GM13976 (cell line): Measurements from ENCODE around the gene CBFA2T2.

Experiments
- DNase-seq: peaks from one replicate; pipeline ENCODE4 v3.0.0; 2012; ENCODE audit warnings: low spot score
- in situ Hi-C: fragments of 300-500 bp; cut with MboI; formaldehyde crosslinking; loops from one replicate; pipeline ENCODE4 v1.12.0; 2022; ENCODE audit warnings: low sequenced_read_pairs, mixed read lengths, inconsistent platforms; ENCODE audit not compliant: unreplicated experiment
- TF ChIP-seq, protein P1 (sequence below): IDR thresholded peaks from 2 replicates; pipeline ENCODE4 v1.5.1; 2012; ENCODE audit warnings: borderline replicate concordance, mild to moderate bottlenecking; ENCODE audit not compliant: insufficient read depth; ENCODE audit errors: extremely low read depth, missing control alignments, control extremely low read depth

Gene CBFA2T2

DNA sequence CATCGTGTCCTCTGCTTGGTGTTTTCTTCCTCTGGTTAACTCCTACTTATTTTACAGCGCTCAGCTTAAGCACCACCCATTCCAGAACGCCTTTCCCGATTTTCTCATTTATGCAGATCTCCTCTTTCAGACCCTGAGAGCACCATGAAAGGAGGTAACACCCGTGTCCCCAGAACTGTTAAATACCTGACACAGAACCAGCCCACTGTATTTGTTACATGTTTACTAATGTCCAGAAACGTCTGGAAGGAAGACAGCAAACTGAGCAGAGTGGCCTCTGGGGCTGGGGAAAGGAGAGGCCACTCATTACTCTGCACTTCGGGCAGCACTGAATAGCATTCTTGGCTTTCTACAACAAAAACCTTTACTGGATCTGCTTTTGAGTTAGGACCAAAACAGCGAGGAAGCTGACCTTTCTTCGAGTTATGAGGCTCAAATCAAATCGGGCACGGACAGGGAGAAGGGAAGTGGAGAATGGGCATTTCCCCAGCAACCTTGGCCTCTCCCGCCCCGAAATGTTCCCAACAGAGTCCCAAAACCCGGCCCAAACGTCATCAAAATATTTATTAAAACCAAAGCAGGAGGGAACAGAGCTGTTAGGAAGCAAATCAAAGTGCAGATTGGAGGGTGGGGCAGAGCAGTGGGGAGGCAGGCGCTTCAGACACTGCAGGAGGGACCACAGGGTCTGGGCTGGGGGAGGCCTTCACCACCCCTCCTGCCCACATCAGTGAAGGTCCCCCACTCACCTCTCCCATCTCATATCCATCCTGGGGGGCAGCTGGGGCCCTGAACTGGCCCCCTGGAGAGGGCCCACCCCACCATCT, 185.5 kb downstream of the CBFA2T2 start:
- in situ Hi-C loops, result no loop called here
- TF ChIP-seq, protein P1, sequence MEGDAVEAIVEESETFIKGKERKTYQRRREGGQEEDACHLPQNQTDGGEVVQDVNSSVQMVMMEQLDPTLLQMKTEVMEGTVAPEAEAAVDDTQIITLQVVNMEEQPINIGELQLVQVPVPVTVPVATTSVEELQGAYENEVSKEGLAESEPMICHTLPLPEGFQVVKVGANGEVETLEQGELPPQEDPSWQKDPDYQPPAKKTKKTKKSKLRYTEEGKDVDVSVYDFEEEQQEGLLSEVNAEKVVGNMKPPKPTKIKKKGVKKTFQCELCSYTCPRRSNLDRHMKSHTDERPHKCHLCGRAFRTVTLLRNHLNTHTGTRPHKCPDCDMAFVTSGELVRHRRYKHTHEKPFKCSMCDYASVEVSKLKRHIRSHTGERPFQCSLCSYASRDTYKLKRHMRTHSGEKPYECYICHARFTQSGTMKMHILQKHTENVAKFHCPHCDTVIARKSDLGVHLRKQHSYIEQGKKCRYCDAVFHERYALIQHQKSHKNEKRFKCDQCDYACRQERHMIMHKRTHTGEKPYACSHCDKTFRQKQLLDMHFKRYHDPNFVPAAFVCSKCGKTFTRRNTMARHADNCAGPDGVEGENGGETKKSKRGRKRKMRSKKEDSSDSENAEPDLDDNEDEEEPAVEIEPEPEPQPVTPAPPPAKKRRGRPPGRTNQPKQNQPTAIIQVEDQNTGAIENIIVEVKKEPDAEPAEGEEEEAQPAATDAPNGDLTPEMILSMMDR, result no peak
- no peak for DNase-seq

- TF ChIP-seq, protein P1, result no peak
- no peak for DNase-seq
- in situ Hi-C loops, result no loop called here
Observed at GRCh38 chr20:33676121-33676520, 186.2 kb downstream of the CBFA2T2 start.

- TF ChIP-seq, protein P1, result no peak
- in situ Hi-C loops, result no loop called here
- DNase-seq, result no peak
Observed at GRCh38 chr20:33676652-33677645, 187.1 kb downstream of the CBFA2T2 start.

DNA sequence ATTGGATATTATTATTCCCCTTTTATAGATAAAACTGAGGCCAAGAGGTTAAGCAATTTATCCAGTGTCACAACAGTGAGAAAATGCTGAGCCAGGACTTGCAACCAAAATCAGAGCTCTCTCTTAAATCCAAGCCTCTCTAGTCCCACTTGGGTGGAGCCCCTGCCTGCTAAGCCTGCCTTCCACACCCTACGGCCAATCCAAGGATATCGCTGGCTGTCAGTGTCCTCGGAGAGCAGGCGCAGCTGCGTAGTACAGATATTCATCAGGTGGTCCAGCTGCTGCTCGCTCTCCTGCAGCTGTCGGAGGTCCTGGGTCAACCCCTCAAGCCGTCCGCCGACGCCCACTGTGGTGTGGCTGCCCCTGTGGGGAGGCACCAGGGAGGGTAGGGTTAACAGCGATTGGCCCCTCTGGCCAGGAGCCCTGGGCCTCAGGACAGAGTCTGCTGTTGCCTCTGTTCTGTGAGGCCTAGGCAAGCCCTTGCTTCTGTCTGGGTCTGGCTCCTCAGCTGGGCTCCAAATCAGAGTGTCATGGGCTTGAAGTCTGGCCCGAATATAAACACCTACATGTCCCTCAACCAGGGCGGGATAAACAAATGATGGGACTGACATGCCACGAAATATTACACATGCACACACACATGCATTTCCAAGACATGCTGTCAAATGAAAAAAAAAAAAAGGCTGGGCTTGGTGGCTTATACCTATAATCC, 188.3 kb downstream of the CBFA2T2 start:
- TF ChIP-seq, protein P1, result no peak
- no peak for DNase-seq
- in situ Hi-C loops, result no loop called here

- TF ChIP-seq, protein P1, result no peak
- in situ Hi-C loops, result no loop called here
- peak; percentile 80 for DNase-seq
Observed at GRCh38 chr20:33679758-33680485, 190.0 kb downstream of the CBFA2T2 start.
